HUDEP-2 (cell line): ENCODE results near the gene VGF.

Experiments
- DNase-seq, 76 experiments: peaks; one replicate each; lab custom pipeline; 2025; ENCODE audit not compliant: unreplicated experiment in 76 of 76; lab: John Stamatoyannopoulos, UW

The VGF gene

GRCh38 chr7:101166909-101167644 lies 1.7 kb upstream of the VGF start:
- no peak for DNase-seq

DNA sequence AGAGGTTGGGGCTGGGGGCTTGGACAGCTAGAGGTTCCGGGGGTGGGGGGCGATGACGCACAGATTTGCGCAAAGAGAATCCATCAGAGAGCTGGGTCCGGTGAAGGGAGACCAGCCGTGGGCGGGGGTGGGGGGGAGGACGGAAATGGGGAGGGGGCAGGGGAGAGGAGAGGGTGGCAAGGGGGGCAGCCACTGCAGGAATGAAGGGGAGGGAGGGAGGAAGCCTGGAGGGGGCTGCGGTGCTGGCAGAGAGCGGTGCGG lies 1.2 kb upstream of the VGF start:
- no peak for DNase-seq

- no peak for DNase-seq
Measured at GRCh38 chr7:101165958-101166647, 734 bp upstream of the VGF start.

GRCh38 chr7:101164071-101164840 lies 1.1 kb downstream of the VGF start:
- peak in 21 of 76 experiments; percentile 7 to 36 (median 15) for DNase-seq

DNA sequence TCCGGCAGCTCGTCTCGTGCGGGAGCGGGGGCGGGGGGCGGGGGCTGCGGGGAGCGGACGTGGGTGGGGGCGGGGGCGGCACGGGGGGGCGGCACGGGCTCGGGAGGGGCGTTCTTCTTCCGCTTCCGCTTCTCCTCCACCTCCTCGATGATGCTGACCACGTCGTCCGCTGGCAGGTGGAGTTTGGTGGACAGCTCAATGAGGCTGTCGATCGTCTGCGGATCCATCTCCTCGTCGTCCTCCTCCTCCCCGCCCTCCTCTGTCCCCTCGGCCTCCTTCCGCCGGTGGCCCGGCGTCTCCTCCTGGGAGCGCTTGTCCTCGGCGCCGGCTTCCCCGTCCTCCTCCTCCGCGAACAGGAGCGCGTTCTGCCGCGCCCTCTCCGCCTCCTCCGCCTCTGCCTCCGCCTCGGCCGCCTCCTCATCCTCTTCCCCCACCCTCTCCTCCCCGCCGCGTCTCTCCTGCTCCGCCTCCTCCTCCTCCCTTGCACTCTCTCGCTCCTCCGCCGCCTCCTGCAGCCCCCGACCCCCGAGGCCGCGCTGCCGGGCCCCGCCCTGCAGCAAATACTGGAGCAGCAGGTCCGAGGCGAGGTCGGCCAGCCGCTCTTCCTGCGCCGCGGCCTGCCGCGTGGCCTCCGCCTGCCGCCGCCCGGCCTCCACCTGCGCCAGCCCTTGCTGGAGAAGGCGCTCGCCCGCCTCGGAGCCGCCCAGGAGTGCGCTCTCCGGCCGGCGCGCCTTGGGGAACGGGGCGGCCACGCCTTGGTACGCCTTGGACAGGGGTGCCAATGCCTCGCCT lies 1.9 kb downstream of the VGF start:
- DNase-seq: peak in 67 of 76 experiments; percentile 4 to 86 (median 62)

DNA sequence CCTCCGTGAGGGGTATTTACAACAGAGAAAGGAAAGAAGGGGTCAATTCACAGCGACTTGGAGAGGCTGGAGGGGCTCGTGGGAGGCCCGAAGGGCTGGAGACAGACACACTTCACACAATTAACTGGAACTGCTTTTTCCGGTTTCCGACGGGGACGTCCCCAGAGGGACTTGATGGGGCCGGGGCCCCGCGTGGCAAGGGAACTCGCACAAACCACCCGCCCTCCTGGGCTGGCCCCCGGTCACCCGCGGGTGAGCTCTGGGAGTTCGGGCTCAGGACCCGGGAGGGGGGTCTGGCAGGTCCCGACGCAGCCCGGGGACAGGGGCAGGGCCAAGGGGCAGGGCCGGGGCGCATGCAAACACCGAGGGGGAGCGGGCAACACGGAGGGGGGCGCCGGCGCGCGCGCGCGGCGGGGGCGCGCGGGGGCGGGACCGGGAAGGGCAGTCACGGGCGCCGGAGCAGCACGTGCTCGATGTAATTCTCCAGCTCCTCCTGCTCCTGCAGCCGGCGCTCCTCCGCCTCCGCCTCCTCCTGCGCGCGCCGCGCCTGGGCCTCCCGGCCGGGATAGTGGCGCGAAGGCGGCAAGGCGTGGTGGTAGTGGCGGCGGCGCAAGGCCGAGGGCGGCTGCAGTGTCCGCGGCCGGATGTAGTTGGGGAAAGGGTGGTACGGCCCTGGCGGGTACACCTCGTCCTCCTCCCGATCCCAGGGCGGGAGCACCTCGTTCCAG lies 2.7 kb downstream of the VGF start:
- peak in 63 of 76 experiments; percentile 3 to 86 (median 61) for DNase-seq

GRCh38 chr7:101161692-101162471 lies 3.5 kb downstream of the VGF start:
- DNase-seq: no peak

GRCh38 chr7:101160910-101161309 lies 4.5 kb downstream of the VGF start:
- no peak for DNase-seq

DNA sequence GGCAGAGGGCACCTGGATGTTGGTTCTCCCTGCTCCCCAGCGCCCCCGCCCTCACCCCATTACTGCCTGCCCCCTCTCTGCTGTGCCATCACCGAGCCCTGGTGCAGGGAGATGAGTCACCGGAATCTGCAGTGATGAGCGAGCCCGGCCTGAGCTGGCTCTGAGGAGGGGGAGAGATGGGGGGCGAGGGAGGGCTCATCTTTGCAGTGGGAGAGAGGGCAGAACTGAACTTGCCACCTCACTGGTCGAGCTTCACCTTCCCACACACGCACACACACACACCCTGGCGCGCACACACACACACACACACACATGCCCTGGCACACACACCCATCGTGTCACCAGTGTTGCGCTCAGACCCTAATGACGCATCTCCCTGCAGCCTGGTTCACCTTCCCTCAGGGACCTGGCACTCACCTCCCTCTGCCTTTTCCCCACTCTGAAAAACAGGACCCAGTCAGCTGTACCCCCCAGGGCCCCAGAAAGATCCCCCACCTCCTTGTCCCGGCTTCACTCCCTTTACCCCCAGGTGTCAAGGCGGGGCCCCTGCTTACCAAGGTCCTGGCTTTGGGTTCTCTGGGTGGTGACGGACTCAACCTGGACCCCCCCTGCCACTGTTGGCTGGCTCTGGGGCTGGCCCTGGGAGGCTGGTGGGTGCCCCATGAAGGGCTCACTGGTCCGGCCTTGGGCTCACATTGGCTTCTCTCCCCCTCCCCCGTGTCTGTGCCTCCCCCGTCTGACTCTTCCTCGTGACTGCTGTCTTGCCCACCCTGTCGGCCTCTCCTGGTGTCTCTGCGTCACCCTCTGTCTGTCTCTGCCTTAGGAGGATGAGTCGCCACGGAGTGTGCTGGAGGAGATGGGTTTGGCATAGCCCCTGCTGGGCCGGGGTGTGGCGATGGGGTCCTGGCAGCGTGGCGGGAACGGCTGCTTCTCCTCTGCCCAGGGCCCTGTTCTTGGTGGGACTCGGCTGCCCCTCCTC lies 5.4 kb downstream of the VGF start:
- DNase-seq: no peak

DNA sequence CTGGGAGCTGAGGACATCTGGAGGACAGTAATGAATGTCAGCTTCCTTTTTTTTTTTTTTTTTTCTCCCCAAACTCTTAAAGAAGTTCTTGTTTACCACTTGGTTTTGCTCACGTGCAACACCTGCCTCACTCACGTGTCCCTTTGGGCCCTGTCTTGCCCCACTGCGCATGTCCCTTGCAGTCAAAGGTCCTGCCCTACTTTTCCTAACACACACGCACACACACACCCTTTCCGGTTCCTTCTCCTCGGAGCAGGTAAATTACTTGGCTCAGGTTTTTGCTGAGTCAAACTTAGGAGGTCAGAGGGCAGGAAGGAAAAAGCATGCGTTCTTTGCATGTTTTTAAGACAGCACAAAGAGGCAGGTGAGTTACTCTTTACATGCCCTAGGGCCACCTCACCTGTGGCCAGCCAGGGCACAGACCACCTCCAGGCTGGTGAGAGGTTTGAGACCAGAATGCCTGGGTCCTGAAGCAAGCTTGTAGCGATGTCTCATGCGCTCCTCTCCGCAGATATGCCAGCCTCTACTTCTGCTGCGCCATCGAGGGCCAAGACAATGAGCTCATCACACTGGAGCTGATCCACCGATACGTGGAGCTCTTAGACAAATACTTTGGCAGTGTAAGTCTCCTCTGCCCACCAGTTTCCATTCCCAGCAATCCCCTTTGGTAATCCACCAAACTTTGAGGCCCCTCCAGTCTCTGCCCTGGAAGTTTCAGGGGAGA lies 8.3 kb downstream of the VGF start:
- DNase-seq: no peak

DNA sequence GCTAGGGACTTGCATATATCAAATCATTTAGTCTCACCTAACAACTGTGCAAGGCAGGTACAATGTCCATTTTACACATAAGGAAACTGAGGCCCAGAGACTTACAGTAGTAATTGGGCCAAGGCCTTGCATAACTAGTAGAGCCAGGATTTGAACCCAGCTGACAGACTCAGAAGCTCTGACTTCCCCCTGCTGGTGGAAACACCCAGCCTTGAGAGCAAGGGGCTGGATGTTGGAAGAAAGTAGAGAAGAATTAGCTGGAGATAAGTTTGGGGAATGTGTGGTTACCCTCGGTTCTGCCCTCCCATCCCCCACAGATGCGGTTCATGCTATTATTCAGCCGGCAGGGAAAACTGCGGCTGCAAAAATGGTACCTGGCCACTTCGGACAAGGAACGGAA lies 9.1 kb downstream of the VGF start:
- DNase-seq: peak in 2 of 76 experiments; percentile 8 to 19

DNA sequence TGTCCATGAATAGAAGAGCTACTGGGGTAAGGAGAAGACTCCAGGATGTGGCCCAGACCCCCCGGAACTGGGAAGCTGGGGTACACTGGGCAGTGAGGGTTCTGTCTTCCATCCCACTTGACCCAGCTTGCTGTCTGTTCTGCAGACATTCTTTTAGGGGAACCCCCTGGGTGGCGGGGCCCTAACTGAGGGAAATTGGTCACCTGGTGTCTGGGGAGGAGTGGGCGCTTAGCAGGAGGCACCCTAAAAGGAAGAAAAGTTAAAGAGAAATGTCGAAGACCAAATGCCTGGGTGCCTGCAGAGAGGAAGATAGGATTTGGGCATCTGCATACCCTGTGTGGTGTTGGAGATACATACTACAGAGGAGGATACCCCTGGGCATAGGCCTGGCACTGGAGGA lies 10.1 kb downstream of the VGF start:
- DNase-seq: no peak

DNA sequence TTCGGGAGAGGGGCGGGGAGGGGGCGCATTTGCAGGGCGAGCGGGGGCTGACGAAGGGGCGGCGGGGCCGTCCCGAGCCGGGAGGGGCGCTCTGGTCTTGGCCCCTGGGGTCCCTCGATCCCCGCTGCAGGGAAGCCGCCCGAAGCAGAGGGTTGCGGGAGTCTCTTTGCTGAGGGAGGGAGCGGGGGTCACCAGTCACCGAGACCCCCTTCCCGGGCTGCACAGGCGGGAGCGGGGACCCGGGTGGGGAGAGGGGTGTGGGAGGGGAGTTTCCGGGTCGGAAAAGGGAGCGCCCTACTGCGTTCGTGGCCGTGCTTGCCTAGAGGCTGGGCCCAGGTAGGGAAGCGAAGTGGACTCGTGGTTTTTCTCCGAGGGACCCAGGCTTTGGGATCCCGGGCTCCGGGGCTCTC lies 10.7 kb downstream of the VGF start:
- DNase-seq: peak in 1 of 76 experiments; percentile 34

DNA sequence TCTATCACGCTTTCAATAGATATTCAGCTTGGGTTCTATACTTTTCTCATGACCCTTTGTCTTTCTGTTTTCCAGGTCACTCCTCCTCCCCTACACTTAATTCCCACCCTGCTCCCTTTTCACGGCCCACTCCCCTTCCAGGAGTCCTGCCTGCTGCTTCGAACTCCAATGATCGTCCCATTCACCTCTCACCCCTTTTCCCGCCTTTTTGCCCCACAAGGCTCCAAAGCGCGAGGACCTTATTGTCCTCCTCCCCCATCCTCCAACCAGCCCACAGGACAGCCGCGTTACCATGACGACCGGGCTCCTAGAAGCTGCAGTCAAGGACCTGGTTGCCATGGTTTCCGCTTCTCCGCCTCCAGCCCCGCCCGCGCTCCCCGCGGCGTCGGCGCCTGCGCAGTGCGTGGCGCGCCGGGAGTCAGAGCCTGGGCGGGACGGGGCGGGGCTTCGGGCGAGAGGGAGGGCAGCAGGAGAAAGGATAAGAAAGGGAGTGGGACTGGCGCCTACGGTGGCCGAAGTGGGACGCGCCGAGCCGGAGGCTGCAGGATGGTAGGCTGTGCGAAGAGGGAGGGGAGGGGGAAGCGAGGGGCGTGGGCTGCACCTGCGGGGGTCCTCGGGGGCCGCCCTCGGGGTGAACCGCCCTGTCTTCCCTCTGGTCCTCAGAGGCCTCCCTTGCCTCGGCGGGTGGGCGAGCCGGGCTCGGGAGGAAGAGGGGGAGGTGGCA lies 11.2 kb downstream of the VGF start, which contains the start of gene AP1S1:
Gene AP1S1 (plus strand): TSS at position 508 of the 724 bp plus-strand sequence. CDS start 39 bp downstream, at position 547.
- DNase-seq: peak in 75 of 76 experiments; percentile 34 to 96 (median 90)

DNA sequence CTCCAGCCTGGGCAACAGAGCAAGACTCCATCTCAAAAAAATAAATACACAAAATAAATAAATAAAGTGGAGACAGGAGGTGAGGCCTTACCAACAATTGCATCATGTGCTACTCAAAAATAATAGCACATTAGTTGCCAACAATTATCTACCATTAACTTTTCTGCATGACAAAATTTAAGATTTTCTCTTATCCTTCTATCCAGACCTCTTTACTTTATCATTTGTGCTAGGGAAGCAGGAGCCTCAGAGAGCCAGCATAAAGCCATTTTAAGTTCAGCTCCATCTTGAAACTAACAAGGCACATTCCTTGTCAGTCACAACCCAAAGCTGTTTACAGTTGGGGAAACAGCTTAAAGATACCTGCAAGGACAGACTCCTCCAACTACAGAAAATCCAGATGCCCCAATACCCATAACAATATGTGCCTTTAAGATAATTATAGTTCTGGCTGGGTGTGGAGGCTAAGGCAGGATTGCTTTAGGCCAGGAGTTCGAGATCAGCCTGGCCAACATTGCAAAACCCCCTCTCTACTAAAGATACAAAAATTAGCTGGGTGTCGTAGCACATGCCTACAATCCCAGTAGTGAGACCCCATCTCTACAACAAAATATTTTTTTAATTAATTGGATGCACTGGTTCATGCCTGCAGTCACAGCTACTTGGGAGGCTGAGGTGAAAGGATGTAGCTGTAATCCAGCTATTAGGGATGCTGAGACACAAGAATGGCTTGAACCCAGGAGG lies 13.3 kb downstream of the VGF start:
- DNase-seq: no peak

- no peak for DNase-seq
Measured at GRCh38 chr7:101140746-101141382, 24.5 kb downstream of the VGF start.
